GM18526 (cell line): ENCODE measurements around the gene MBNL1.

Source experiments
- POLR2A ChIP-seq: IDR thresholded peaks from 3 replicates; pipeline ENCODE4 v1.6.1; 2011; ENCODE audit not compliant: insufficient read length; ENCODE audit errors: extremely low read depth

MBNL1 gene

GRCh38 chr3:152331018-152331541, 62.4 kb downstream of the MBNL1 start:
- no peak for TF ChIP-seq POLR2A

- no peak for TF ChIP-seq POLR2A
Measured at GRCh38 chr3:152331998-152332397, 63.3 kb downstream of the MBNL1 start.

GRCh38 chr3:152333928-152334327, 65.2 kb downstream of the MBNL1 start:
- TF ChIP-seq POLR2A = no peak

- TF ChIP-seq POLR2A = no peak
Measured at GRCh38 chr3:152334761-152335160, 66.0 kb downstream of the MBNL1 start.

- no peak for TF ChIP-seq POLR2A
Measured at GRCh38 chr3:152335273-152335672, 66.5 kb downstream of the MBNL1 start.

- TF ChIP-seq POLR2A = no peak
Measured at GRCh38 chr3:152338159-152338720, 69.5 kb downstream of the MBNL1 start.

- no peak for TF ChIP-seq POLR2A
Measured at GRCh38 chr3:152339881-152340505, 71.3 kb downstream of the MBNL1 start.

- TF ChIP-seq POLR2A = no peak
Measured at GRCh38 chr3:152345233-152345632, 76.5 kb downstream of the MBNL1 start.

- no peak for TF ChIP-seq POLR2A
Measured at GRCh38 chr3:152346058-152346457, 77.3 kb downstream of the MBNL1 start.

- no peak for TF ChIP-seq POLR2A
Measured at GRCh38 chr3:152346740-152347139, 78.0 kb downstream of the MBNL1 start.

- no peak for TF ChIP-seq POLR2A
Measured at GRCh38 chr3:152348436-152349177, 79.9 kb downstream of the MBNL1 start.

GRCh38 chr3:152349392-152349791, 80.7 kb downstream of the MBNL1 start:
- no peak for TF ChIP-seq POLR2A

- no peak for TF ChIP-seq POLR2A
Measured at GRCh38 chr3:152350139-152350538, 81.4 kb downstream of the MBNL1 start.

GRCh38 chr3:152350776-152351175, 82.0 kb downstream of the MBNL1 start:
- TF ChIP-seq POLR2A = no peak

- TF ChIP-seq POLR2A = no peak
Measured at GRCh38 chr3:152352554-152352953, 83.8 kb downstream of the MBNL1 start.

GRCh38 chr3:152353578-152353977, 84.8 kb downstream of the MBNL1 start:
- TF ChIP-seq POLR2A = no peak
